Trophoblast cell (in vitro differentiated cells and primary cell): ENCODE measurements around the gene AURKB.

Experiments used
- DNase-seq, 2 donors: peaks; one replicate each; pipeline ENCODE4 v3.0.0-alpha.2; 2016
- H2AFZ ChIP-seq: 2 replicates; pipeline ENCODE4 v1.6.1; 2013; ENCODE audit warnings: low read length, moderate library complexity, mild to moderate bottlenecking; ENCODE audit not compliant: insufficient read depth, poor library complexity
- H2AK5ac ChIP-seq: 2 replicates; pipeline ENCODE4 v1.6.1; 2013; ENCODE audit warnings: mild to moderate bottlenecking, low read length
- H2BK120ac ChIP-seq: 2 replicates; pipeline ENCODE4 v1.6.1; 2013; ENCODE audit warnings: low read length, mild to moderate bottlenecking, moderate library complexity; ENCODE audit not compliant: insufficient read depth, poor library complexity
- H2BK12ac ChIP-seq: 2 replicates; pipeline ENCODE4 v1.6.1; 2013; ENCODE audit warnings: mild to moderate bottlenecking, low read length, moderate library complexity
- H2BK5ac ChIP-seq: 2 replicates; pipeline ENCODE4 v1.6.1; 2013; ENCODE audit warnings: low read length, low read depth, moderate library complexity, mild to moderate bottlenecking; ENCODE audit not compliant: poor library complexity
- H3K14ac ChIP-seq: 2 replicates; pipeline ENCODE4 v1.6.1; 2013; ENCODE audit warnings: mild to moderate bottlenecking, low read length
- H3K18ac ChIP-seq: 2 replicates; pipeline ENCODE4 v1.6.1; 2013; ENCODE audit warnings: mild to moderate bottlenecking, low read length
- H3K23ac ChIP-seq: 2 replicates; pipeline ENCODE4 v1.6.1; 2013; ENCODE audit warnings: low read length
- H3K27ac ChIP-seq: 2 replicates; pipeline ENCODE4 v1.5.1; 2013; ENCODE audit warnings: low read depth, mild to moderate bottlenecking, inconsistent platforms, low read length, moderate library complexity
- H3K27me3 ChIP-seq: 2 replicates; pipeline ENCODE4 v1.6.1; 2013; ENCODE audit warnings: inconsistent platforms, mild to moderate bottlenecking, low read length, moderate library complexity; ENCODE audit not compliant: insufficient read depth
- H3K36me3 ChIP-seq, 2 experiments: 1 replicate in 1 of 2; 2 replicates in 1 of 2; pipeline ENCODE4 v1.6.1; 2013; ENCODE audit warnings: low read length in 2 of 2, mild to moderate bottlenecking in 2 of 2, moderate library complexity in 1 of 2; ENCODE audit not compliant: insufficient read depth in 2 of 2, control insufficient read depth in 1 of 2
- H3K4ac ChIP-seq: 2 replicates; pipeline ENCODE4 v1.6.1; 2013; ENCODE audit warnings: low read depth, mild to moderate bottlenecking, low read length, moderate library complexity
- H3K4me1 ChIP-seq, 2 experiments: 1 replicate in 1 of 2; 2 replicates in 1 of 2; pipeline ENCODE4 v1.6.1; 2013; ENCODE audit warnings: low read length in 2 of 2, mild to moderate bottlenecking in 2 of 2, moderate library complexity in 1 of 2; ENCODE audit not compliant: insufficient read depth in 2 of 2, control insufficient read depth in 1 of 2
- H3K4me2 ChIP-seq: 2 replicates; pipeline ENCODE4 v1.6.1; 2013; ENCODE audit warnings: inconsistent platforms, mild to moderate bottlenecking, low read length, moderate library complexity
- H3K4me3 ChIP-seq: 2 replicates; pipeline ENCODE4 v1.5.1; 2013; ENCODE audit warnings: mild to moderate bottlenecking, low read depth, low read length, inconsistent platforms
- H3K79me1 ChIP-seq: one replicate; pipeline ENCODE4 v1.6.1; 2013; ENCODE audit warnings: low read length
- H3K79me2 ChIP-seq: 2 replicates; pipeline ENCODE4 v1.6.1; 2013; ENCODE audit warnings: low read length, mild to moderate bottlenecking; ENCODE audit not compliant: control insufficient read depth, insufficient read depth, poor library complexity
- H3K9ac ChIP-seq: 2 replicates; pipeline ENCODE4 v1.6.1; 2013; ENCODE audit warnings: mild to moderate bottlenecking, low read length
- H3K9me3 ChIP-seq: 2 replicates; pipeline ENCODE4 v1.6.1; 2013; ENCODE audit warnings: low read depth, mild to moderate bottlenecking, control low read depth, inconsistent platforms, low read length; ENCODE audit not compliant: insufficient read depth
- H4K12ac ChIP-seq: 2 replicates; pipeline ENCODE4 v1.6.1; 2013; ENCODE audit warnings: low read depth, mild to moderate bottlenecking, low read length, moderate library complexity
- H4K8ac ChIP-seq: 2 replicates; pipeline ENCODE4 v1.6.1; 2013; ENCODE audit warnings: low read depth, mild to moderate bottlenecking, low read length, moderate library complexity
- H4K91ac ChIP-seq: one replicate; pipeline ENCODE4 v1.6.1; 2013; ENCODE audit warnings: low read depth, mild to moderate bottlenecking, low read length, moderate library complexity
- WGBS: extraction: QIAGEN DNeasy Blood & Tissue Kit; methylation state at CpG from one replicate; pipeline ENCODE4 v1.1.7; 2013; ENCODE audit warnings: missing lambda C conversion rate; ENCODE audit not compliant: insufficient read length, insufficient coverage; ENCODE audit errors: extremely low coverage; 5-methylcytosine and 5-hydroxymethylcytosine counted together

The AURKB gene

DNA sequence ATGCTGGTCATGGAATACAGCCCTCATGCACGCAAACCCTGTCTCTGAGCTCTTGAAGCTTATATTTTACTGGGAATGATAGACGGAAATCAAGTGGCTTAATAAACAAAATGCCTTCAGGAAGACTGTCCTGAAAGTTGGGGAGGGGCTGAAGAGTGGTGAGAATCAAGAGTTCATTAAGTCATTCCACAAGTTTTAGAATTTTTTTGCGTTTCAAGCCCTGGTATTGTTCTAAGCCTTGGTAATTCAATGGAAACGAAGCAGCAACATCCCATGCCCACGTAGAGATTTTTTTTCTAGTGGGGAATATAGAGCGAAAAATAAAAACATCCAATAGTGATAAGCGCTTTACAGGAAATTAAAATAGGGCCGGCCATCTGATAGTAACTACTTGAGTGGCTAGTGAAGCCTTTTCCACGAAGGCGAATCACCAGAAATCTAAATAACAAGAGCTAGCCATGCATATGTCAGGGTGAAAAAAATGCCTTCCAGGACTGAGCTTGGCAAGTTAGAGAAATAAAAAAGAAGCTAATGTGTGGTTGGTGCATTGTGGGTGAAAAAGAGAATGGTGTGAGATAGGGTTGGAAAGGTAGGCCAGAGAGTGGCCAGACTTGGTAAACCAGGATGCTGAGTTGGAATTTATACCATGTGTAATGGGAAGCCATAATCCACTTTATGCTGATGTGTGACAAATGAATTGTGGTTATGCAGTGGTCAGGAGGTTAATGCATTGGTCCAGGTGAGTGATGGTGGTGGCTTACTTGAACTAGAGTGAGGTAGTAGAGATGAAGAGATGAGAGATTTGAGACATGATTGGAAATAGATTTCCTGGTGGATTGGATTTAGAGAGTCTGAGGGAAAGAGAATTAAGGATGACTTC lies 39.5 kb upstream of the AURKB start:
- no peak overlapping the region for H2BK120ac ChIP-seq
- no peak overlapping the region for H2BK5ac ChIP-seq
- peak overlapping the region; percentile 82 for H2AFZ ChIP-seq
- H2BK12ac ChIP-seq, result no peak overlapping the region
- peak overlapping the region; percentile 56 for H3K14ac ChIP-seq
- peak overlapping the region; percentile 76 for H3K9ac ChIP-seq
- H4K91ac ChIP-seq, result peak overlapping the region; percentile 74
- H3K4me3 ChIP-seq, result peak overlapping the region; percentile 87
- no peaks in the 10 kb centered on the region for H3K27me3 ChIP-seq
- H3K36me3 ChIP-seq, result peaks cover 3 to 7% of the 10 kb centered on the region in 2 experiments
- peaks cover 12% of the 10 kb centered on the region for H3K79me1 ChIP-seq
- no peak overlapping the region for H3K18ac ChIP-seq
- H3K4me2 ChIP-seq, result peak overlapping the region; percentile 94
- H3K4ac ChIP-seq, result peak overlapping the region; percentile 77
- no CpG with 5 or more reads among the region's 10 CpGs for WGBS
- H3K79me2 ChIP-seq, result peaks cover 2% of the 10 kb centered on the region
- H4K12ac ChIP-seq, result peak overlapping the region; percentile 68
- H2AK5ac ChIP-seq, result no peak overlapping the region
- DNase-seq, result no peak
- peak overlapping the region; percentile 11 for H3K27ac ChIP-seq
- H3K4me1 ChIP-seq, result peaks cover 0 to 2% of the 10 kb centered on the region in 2 experiments
- peak overlapping the region; percentile 99 for H4K8ac ChIP-seq
- no peak overlapping the region for H3K23ac ChIP-seq
- no peaks in the 10 kb centered on the region for H3K9me3 ChIP-seq

DNA sequence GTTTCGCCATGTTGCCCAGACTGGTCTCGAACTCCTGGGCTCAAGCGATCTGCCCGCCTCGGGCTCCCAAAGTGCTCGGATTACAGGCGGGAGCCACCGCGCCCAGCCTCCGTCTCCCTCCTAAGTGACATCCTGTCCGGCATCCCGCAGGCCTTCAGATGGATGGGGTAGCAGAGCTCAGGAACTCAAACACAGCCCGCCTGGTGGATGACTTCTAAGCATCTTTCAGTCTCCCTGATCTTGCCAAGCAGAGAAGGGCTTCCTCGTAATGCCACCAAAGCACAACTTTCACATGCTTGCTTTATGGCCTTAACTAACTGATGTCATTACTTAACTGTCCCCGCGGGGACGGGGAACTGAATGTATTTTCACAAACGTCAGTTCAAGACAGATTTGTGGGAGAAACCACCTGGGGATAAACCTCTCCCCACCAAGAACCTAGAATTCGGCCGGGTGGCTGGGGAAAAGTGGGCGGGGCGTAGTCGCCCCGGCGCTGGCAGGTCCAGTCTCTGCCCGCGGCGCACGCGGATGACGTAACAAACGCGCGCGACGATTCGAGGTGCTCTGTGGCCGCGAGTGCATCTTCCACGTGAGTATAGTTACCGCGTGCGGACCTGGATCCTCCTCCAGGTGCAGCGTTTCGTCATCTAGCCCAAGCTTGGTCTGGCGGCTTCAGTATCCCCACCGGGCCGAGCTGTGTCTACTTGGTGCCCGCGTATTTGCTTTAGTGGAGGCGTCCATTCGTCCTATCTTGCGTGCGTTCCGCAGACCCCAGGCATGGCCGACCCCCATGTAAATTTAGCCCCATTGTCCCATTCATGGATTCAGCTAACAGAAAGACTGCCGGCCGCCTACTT lies 38.6 kb upstream of the AURKB start, which contains the start of gene PFAS:
Gene PFAS (plus strand): TSS at position 539 of the 857 bp plus-strand sequence. CDS start 4,649 bp downstream, outside the sequence.
- no CpG with 5 or more reads among the region's 58 CpGs for WGBS
- no peak within 1 kb of the TSS for H2BK12ac ChIP-seq
- no peak within 1 kb of the TSS for H3K23ac ChIP-seq
- peak within 1 kb of the TSS; percentile 68 for H3K27ac ChIP-seq
- H3K4me2 ChIP-seq, result peak within 1 kb of the TSS; percentile 94
- peaks cover 2% of the 10 kb centered on the region for H3K79me2 ChIP-seq
- H2AK5ac ChIP-seq, result peak within 1 kb of the TSS; percentile 24
- H2AFZ ChIP-seq, result peak within 1 kb of the TSS; percentile 82
- peak within 1 kb of the TSS; percentile 13 for H2BK5ac ChIP-seq
- H3K18ac ChIP-seq, result peak within 1 kb of the TSS; percentile 59
- DNase-seq, result peak; percentile 98 to 99
- H3K4me1 ChIP-seq, result peaks cover 0 to 2% of the 10 kb centered on the region in 2 experiments
- H3K27me3 ChIP-seq, result no peaks in the 10 kb centered on the region
- H3K4ac ChIP-seq, result peak within 1 kb of the TSS; percentile 77
- peak within 1 kb of the TSS; percentile 8 for H2BK120ac ChIP-seq
- H3K4me3 ChIP-seq, result peak within 1 kb of the TSS; percentile 87
- H3K79me1 ChIP-seq, result peaks cover 12% of the 10 kb centered on the region
- peak within 1 kb of the TSS; percentile 68 for H4K12ac ChIP-seq
- H3K9ac ChIP-seq, result peak within 1 kb of the TSS; percentile 76
- peaks cover 0 to 2% of the 10 kb centered on the region in 2 experiments for H3K36me3 ChIP-seq
- H4K91ac ChIP-seq, result peak within 1 kb of the TSS; percentile 74
- peak within 1 kb of the TSS; percentile 99 for H4K8ac ChIP-seq
- no peaks in the 10 kb centered on the region for H3K9me3 ChIP-seq
- peak within 1 kb of the TSS; percentile 56 for H3K14ac ChIP-seq

DNA sequence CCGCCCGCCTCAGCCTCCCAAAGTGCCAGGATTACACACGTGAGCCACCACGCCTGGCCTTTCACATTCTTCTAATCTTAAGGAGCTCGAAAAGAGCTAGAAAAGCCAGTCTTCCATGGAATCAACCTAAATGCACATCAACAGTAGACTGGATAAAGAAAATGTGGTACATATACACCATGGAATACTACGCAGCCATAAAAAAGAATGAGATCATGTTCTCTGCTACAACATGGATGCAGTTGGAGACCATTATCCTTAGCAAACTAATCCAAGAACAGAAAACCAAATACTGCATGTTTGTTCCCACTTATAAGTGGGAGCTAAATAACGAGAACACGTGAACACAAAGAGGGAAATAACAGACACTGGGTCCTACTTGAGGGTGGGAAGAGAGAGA lies 34.4 kb upstream of the AURKB start:
- no peak overlapping the region for H2AK5ac ChIP-seq
- no peak overlapping the region for H2BK120ac ChIP-seq
- no peak overlapping the region for H3K27ac ChIP-seq
- no peaks in the 10 kb centered on the region for H3K36me3 ChIP-seq
- no peaks in the 10 kb centered on the region for H3K9me3 ChIP-seq
- no peak overlapping the region for H3K4me3 ChIP-seq
- no peak overlapping the region for H4K8ac ChIP-seq
- H3K4me2 ChIP-seq, result no peak overlapping the region
- no peak overlapping the region for H2AFZ ChIP-seq
- no peak overlapping the region for H4K91ac ChIP-seq
- no peak overlapping the region for H2BK12ac ChIP-seq
- H3K14ac ChIP-seq, result no peak overlapping the region
- peaks cover 12% of the 10 kb centered on the region for H3K79me1 ChIP-seq
- no peak overlapping the region for H2BK5ac ChIP-seq
- no peak for DNase-seq
- H3K18ac ChIP-seq, result no peak overlapping the region
- H3K4me1 ChIP-seq, result no peaks in the 10 kb centered on the region
- H3K9ac ChIP-seq, result no peak overlapping the region
- H3K27me3 ChIP-seq, result no peaks in the 10 kb centered on the region
- WGBS, result no CpG with 5 or more reads among the region's 8 CpGs
- no peak overlapping the region for H3K4ac ChIP-seq
- H3K79me2 ChIP-seq, result peaks cover 2% of the 10 kb centered on the region
- no peak overlapping the region for H3K23ac ChIP-seq
- H4K12ac ChIP-seq, result no peak overlapping the region

DNA sequence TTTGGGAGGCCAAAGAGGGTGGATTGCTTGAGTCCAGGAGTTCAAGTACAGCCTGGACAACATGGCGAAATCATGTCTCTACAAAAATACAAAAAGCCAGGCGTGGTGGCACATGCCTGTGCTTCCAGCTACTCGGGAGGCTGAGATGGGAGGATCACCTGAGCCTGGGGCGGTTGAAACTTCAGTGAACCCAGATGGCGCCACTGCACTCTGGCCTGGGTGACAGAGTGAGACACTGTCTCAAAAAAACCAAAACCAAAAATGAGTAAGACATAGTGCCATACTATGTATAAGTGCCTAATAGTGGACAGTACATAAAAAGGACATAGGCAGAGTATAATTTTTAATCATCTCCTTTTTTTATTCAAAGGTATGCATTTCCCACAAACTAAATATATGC lies 33.5 kb upstream of the AURKB start:
- Histone ChIP-seq H3K9me3 (no peaks in the 10 kb centered on the region), H3K18ac (no peak overlapping the region), H4K91ac (no peak overlapping the region), H3K4me1 (no peaks in the 10 kb centered on the region), H2BK12ac (no peak overlapping the region), H4K12ac (no peak overlapping the region), H3K36me3 (no peaks in the 10 kb centered on the region), H3K9ac (no peak overlapping the region), H3K4me2 (no peak overlapping the region), H3K27ac (no peak overlapping the region), H3K79me2 (no peaks in the 10 kb centered on the region), H2AFZ (no peak overlapping the region), H2BK120ac (no peak overlapping the region), H3K4me3 (no peak overlapping the region), H3K79me1 (peaks cover 8% of the 10 kb centered on the region), H2BK5ac (no peak overlapping the region), H3K23ac (no peak overlapping the region), H3K14ac (no peak overlapping the region), H2AK5ac (no peak overlapping the region), H4K8ac (no peak overlapping the region), H3K4ac (no peak overlapping the region), H3K27me3 (no peaks in the 10 kb centered on the region)
- DNase-seq, result no peak
- WGBS, result no CpG with 5 or more reads among the region's 5 CpGs
